Transverse colon (tissue), 4 donors: ENCODE results near the gene ECHDC3.

Experiments
- CTCF ChIP-seq, 5 experiments: fragments of 200-600 bp in 3 of 5; fragments of 450-650 bp in 2 of 5; sonication (generic) in 3 of 5; IDR thresholded peaks; 1 replicate in 2 of 5; 2 replicates in 3 of 5; pipeline ENCODE4 v1.5.1; 2016 to 2017; ENCODE audit warnings: antibody characterized with exemption in 5 of 5, inconsistent platforms in 3 of 5, mild to moderate bottlenecking in 2 of 5, moderate library complexity in 1 of 5
- EP300 ChIP-seq: sonication (generic); formaldehyde crosslinking; IDR thresholded peaks from one replicate; pipeline ENCODE4 v1.6.1; 2017; ENCODE audit warnings: antibody characterized with exemption, low read depth
- POLR2A ChIP-seq: fragments of 450-650 bp; IDR thresholded peaks from one replicate; pipeline ENCODE4 v1.6.1; 2016; ENCODE audit warnings: antibody characterized with exemption, mild to moderate bottlenecking, moderate library complexity
- POLR2AphosphoS5 ChIP-seq, 3 donors: sonication (generic); formaldehyde crosslinking; IDR thresholded peaks; one replicate each; pipeline ENCODE4 v1.6.1; 2016; ENCODE audit warnings: antibody characterized with exemption in 3 of 3

- TF ChIP-seq EP300: no peak
- TF ChIP-seq POLR2AphosphoS5 (IDR thresholded peaks at IDR 0.05): no peak
- TF ChIP-seq CTCF (IDR thresholded peaks at IDR 0.05): no peak
- no peak for TF ChIP-seq POLR2A
These were observed 14.7 kb downstream of the ECHDC3 start for GRCh38 chr10:11756766-11757315.
